Right lung (tissue), 5 donors: ENCODE results near the gene CLN3. TPM values are rescaled to one million over a fixed set of nuclear protein-coding genes. Genes with fewer than 3 reads are reported as not detected.
"Not testable (repeated sequence)": the region's sequence is repeated elsewhere in the genome, so short reads cannot be mapped to it uniquely, and the experiment has no call there.

ENCODE experiments used
- DNase-seq, 2 donors: peaks; one replicate each; pipeline ENCODE4 v3.0.0-alpha.2; 2013
- polyA plus RNA-seq, 5 donors: library from polyadenylated mRNA; unstranded; fragments of 120-200 nt; gene quantifications; one replicate each; pipeline versions ENCODE4 v1.2.1 to v1.2.3, GENCODE V29; 2013; ENCODE audit warnings: inconsistent platforms in 1 of 5, low replicate concordance in 1 of 5; ENCODE audit not compliant: insufficient read length in 5 of 5, insufficient read depth in 1 of 5

Gene CLN3
- polyA plus RNA-seq, 5 donors = 21.0 to 33.4 (median 28.8) TPM

DNA sequence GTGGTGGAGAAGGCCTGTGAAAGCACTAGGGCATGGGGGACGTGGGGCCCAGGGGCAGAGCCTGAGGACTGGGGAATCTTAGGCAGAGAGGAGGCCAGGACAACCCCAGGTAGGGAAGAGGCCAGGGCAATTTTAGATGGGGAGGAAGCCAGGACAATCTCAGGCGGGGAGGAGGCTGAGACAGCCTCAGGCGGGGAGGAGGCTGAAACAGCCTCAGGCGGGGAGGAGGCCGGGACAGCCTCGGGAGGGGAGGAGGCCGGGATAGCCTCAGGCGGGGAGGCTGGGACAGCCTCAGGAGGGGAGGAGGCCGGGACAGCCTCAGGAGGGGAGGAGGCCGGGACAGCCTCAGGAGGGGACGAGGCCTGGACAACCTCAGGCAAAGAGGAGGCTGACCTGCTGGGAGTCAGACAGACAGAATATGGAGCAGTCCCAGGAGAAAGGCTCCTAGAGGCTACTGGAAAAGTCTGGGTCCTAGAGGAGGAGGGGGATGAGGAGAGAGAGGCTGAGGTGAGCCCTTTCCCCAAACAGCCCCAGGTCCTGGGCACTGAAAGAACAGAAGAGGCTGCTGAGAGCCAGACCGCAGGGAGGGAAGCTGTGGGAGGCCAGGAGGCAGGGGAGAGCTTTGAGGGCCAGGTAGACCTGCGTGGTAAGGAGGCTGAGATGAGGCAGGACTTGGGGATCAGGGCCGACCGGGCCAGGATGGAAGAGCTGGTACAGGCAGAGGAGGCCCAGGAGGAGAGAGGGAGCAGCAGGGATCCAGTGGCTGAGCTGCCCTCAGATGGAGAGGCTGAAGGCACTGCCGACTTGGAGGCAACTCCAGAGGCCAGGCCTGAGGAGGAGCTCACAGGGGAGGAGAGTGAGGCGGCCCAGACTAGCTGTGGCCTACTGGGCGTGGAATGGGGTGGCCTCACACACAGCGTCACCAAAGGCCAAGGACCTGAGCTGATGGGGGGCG is 4.2 kb upstream of the CLN3 start:
- no peak for DNase-seq

DNA sequence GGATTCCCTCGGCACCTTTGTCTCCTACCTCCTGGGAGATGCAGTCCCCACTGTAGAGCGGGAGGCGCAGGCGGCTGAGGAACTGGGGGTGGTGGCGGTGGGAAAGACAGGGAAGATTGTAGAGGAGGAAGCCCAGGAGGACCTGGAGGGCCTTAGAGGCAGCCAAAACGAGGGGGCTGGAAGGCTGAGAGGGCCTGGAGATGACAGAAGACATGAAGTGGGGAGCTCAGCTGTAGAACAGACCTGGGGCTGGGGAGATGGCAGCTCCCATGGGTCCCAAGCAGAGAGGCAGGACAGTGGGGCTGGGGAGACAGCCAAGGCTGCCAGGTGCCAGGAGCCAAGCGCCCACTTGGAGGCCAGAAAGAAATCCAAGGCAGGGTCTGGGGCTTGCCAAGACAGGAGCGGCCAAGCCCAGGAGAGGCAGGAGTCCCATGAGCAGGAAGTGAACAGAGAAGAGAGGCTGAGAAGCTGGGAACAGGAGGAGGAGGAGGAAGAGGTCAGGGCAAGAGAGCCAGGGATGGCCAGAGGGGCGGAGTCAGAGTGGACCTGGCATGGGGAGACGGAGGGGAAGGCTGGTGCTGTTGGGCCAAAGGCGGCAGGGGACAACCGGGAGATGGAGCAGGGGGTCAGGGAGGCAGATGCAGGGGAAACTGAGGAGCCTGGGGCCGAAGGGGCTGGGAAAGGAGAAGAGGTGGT is 3.4 kb upstream of the CLN3 start:
- no peak for DNase-seq

DNA sequence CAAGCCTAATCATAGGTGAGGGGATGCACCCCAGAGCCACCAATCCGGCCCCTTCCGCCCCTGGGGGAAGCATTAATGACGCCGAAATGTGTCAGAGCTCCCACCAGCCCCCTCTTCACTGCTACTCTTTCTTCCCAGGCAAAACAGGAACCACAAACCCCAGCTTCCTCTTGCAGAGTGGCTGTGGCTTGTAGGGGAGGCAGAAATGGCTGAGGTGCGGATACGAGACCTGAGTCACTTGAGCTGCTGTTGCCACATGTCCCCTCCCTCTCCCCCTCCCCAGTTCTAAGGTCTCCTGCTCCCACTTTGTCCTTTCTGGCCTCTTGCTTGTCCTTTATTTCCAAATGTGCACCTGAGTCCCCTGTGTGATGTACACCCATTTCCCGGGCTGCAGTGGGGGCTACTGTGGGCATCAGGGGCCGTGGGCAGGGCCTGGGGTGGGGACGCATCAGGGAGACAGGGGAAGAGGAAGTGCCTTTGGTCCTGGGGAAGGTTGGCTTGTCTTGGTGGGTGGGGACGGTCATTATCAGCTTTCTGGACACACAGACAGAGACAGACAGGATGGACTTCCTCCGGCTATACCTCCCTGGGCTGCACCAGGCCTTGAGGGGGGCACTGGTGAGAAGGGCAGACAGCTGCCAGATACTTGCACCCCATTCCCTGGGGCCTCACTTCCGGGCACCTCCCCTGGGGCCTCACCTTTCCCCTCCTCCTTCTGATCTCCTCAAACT is 2.4 kb upstream of the CLN3 start, which contains the start of gene APOBR:
Gene APOBR (plus strand): TSS at position 523 of the 731 bp plus-strand sequence. CDS start 39 bp downstream, at position 562.
- no peak for DNase-seq

DNA sequence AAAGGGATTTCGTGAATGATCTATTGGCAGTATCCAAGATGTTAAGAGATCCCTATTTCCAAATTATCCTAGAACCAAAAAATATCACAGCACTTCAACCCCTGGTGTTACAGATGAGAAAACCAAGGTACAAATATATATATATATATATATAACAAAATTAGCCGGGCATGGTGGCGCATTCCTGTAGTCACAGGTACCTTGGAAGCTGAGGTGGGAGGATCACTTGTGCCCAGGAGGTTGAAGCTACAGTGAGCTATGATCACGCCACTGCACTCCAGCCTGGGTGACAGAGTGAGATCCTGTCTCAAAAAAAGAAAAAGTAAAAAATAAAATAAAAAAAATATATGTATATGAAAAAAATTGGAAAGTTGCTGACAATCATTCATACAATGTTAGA is 637 bp upstream of the CLN3 start:
- DNase-seq = no peak

DNA sequence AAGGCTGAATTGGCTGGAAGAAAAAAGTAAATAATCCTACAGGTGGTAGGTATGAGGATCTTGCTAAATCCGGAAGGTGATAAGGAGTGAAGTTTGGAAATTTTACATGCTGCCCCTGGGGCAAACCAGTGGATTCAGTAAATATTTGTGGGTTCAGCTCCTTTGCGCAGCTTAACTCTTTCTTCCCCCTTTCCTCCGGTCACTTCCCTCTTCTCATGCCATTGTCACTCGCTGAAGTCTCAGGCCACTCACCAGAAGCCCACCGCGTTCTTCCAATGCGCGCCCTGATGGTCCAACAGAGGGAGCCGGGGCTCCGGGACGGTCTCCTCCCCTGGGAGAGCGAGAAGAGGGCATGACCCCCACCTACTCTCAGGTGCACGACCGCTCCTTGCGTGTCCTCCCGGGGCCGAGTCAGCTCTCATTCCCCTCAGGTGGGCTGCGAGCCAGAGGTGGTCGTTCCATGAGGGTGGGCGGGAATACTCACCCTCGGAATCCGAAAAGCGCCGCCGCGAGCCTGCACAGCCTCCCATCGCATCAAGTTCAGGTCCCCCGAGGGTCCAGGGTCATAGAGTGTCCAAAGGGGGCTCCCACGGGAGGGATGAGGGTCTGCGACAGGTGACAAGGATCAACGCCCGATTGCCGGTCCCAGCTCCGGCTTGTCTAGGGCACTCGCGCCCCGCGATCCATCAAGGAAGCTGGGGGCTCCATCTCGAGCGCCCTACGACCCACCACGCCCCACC is 474 bp downstream of the CLN3 start:
- peak in 1 of 2 donors; percentile 9 for DNase-seq

DNA sequence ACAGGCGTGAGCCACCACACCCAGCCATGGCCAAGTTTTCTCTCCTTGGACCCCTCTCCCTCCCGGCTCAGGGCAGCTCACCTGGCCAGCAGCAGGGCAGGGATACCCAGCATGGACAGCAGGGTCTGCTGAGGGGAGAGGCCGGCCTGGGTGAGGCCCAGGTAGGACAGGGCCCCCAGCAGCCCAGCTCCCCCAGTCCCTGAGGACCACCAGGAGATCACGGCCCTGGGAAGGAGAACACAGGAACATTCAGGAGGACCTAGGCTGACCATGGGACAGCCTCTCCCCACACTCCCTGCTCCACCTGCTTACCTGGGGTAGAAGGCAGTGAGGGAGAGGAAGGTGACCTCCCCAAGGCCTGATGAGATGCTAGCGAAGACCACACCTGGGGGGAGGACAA is 5.6 kb downstream of the CLN3 start:
- DNase-seq = no peak

DNA sequence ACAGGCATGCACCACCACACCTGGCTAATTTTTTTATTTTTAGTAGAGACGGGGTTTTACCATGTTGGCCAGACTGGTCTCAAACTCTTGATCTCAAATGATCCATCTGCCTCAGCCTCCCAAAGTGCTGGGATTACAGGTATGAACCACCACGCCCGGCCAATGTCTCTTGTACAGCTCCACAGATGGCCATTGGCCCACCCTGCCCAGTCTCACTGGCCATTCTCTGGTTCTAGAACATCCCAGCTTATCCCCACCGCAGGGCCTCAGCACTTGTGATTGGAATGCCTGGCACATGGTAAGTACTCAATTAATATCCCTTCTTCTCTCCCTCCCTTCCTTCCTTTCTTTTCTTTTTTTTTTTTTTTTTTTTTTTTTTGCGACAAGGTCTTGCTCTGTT is 8.5 kb downstream of the CLN3 start:
- DNase-seq = not testable (repeated sequence)

DNA sequence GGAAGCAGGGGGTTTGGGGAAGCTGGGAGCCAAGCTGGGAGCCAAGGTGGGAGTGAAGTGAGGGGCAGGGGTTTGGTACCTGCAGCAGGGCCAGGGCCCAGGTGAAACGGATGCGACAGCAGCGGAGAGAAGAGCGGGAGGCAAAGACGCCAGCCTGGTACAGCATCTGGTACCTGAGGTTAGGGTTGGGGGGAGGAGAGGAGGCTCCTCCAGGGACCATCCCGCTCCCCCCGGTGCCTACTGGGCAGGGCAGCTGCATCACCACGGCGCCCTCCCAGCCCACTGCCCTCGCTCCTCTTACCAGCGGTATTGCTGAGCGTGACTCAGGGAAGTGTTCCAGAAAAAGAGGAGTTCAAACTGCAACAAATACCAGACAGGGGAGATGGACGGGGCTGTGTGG is 9.8 kb downstream of the CLN3 start:
- DNase-seq = no peak

DNA sequence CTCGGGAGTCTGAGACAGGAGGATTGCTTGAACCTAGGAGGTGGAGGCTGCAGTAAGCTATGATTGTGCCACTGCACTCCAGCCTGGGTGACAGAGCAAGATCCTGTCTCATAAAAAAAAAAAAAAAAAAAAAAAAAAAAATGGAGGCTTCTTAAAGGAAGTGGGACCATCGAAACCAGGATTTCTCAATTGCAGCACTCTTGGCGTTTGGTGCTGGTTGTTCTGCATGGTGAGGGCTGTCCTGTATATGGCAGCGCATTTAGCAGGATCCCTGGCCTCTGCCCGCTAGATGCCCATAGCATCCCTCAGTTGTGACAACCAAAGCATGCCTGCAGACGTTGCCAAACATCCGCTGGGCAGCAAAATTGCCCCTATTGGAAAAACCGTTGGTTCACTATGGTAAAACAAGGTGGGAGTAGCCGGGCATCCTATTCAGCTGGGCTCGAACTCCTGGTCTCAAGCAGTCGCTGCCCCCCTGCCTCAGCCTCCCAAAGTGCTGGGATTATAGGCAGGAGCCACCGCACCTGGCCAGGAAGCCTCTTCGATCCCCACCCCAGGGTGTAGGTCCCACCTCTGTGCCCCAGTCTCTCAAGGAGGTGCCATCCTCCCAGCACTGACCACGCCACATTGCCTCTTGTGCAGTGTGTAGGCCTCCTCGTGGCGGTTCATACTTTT is 13.2 kb downstream of the CLN3 start:
- DNase-seq = no peak

DNA sequence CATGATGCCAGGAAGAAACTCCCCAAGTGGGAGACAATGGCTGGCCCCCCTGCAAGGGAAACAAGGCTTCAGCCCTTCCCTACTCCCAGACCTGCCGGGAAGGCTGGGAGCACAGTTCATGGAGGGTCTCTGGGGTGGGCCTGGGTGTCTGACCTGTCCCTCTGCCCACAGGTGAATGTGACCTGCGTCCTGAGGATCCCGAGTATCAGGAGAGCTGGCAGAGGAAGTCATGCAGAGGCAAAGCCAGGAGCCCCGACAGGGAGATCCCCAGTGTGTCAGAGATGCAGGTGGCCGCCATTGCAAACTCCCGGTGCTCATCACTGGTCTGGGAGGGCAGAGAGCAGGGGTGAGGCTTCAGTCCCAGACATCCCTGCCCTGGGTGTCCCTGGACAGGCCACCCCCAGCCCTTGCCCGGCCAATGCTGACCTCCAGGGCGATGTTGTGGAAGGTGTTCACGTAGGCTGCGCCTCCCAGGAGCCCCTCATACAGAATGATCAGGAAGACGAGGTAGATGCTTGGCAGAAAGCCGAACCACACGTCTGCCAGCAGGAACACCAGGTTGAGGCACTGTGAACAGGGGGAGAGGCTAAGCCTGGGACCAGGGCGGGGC is 14.5 kb downstream of the CLN3 start:
- no peak for DNase-seq

DNA sequence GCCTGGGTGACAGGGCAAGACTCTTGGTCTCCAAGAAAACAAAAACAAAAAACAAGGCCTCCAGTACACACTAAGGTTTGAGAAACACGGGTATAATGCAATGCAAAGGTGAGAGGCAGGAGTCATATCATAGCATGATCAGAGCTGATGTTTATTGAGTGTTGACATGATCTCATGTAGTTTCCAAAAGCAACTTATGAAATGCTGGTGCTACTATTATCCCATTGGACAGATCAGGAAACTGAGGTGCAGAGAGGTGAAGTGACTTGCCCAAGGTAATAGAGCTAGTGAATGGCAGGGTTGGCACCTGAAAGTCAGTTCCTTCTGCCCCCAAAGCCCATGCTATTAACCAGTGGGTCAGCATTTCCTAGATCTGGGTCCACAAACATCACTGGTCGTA is 16.7 kb downstream of the CLN3 start:
- no peak for DNase-seq

DNA sequence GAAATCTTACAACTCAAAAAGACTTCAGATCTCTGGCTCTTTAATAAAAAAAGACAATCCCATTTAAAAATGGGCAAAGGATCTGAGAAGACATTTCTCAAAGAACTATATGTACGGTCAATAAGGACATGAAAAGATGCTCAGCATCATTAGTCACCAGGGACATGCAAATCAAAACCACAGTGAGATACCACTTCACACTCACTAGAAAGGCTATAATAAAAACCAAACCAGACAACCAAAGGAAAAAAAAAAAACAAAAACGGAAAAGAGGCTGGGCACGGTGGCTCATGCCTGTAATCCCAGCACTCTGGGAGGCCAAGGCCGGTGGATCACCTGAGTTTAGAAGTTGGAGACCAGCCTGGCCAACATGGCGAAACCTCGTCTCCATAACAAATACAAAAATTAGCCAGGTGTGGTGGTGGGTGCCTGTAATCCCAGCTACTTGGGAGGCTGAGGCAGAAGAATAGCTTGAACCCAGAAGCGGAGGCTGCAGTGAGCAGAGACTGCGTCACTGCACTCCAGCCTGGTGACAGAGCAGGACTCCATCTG is 18.1 kb downstream of the CLN3 start:
- no peak for DNase-seq

DNA sequence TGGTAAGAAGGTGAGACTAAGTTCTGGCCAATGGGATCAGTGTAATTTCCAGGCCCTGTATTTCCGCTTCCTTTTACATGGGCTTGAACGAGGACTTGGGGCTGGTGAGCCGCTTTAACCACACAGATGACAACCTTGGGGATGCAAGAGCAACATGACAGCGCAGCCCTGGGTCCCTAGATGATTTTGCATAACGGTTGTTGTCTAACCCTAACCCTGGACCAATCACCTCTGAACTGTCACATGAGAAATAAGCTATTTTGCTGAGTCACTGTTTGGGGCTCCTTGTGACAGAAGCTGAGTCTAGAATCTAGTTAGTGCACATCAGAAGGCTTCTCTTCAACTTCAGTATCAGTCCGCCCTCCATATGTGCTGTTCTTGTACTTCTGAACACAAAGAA is 44.8 kb downstream of the CLN3 start:
- DNase-seq = not testable (repeated sequence)

DNA sequence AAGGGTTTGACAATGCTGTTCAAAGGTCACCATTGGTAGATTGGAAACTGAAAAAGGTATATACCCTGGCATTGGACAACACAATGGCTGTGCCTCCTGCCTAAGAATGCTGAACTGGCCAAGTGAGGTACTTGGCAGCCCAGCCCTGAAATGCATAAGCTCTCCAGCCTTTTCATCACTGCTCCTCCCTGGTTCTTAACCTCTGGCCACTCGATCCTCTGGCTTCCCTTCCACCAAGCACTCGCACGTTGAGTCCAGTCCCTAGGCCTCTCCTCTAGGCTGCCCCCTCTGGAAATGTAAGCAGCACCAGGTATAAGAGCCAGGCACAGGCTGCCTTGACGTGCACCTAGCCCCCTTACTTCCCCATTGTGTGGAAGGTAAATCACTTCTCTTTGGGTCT is 45.5 kb downstream of the CLN3 start:
- not testable (repeated sequence) for DNase-seq

DNA sequence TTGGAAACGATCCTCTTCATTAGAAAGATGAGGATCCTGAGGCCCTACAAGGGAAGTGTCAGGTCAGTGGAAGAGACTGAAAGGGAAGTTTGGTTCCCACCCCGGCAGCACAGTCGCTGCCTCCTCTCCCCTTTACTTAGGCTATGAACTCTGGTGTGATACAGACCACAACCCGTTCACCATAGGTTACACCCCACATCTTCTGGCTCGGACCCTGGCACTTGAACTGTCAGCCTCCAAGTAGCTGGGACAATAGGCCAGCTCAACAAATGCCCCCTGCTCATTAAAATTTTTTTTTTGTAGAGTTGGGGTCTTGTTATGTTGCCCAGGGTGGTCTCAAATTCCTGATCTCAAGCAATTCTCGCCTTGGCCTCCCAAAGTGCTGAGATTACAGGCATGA is 47.9 kb downstream of the CLN3 start:
- DNase-seq = not testable (repeated sequence)

DNA sequence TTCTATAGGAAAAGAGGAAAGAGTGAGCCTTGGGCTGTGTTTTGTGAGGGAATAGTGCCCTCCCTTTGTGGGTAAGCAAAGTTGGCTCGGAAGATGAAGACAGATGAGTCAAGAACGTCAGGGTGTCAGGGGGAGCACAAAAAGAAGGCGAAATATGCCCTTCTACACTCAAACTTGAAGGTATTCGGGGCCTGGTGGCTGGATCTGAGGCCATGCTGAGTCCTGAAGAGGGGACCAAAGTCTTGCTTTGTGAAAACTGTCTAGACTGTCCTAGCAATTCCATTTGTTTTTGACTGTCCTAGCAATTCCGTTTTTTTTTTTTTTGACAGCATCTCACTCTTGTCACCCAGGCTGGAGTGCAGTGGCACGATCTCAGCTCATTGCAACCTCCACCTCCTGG is 53.0 kb downstream of the CLN3 start:
- DNase-seq = not testable (repeated sequence)

DNA sequence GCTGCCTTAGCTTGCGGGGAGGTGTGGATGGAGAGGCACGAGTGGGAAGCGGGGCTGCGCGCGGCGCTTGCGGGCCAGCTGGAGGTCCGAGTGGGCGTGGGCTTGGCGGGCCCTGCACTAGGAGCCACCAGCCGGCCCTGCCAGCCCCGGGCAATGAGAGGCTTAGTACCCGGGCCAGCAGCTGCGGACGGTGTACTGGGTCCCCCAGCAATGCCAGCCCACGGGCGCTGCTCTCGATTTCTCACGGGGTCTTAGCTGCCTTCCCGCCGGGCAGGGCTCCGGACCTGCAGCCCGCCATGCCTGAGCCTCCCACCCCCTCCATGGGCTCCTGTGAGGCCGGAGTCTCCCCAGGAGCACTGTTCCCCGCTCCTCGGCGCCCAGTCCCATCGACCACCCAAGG is 56.5 kb downstream of the CLN3 start:
- DNase-seq = not testable (repeated sequence)
